Left ventricle myocardium inferior (tissue), 1 donor: ENCODE measurements around the gene CERS6. TPM values are rescaled to one million over a fixed set of nuclear protein-coding genes. Genes with fewer than 3 reads are reported as not detected.
A peak's percentile ranks its signal among the peaks of the same experiment; 100 is the strongest.

Source experiments
- DNase-seq: peaks from one replicate; pipeline ENCODE4 v3.0.0-alpha.2; 2020
- H3K27ac ChIP-seq: fragments of 200-600 bp; replicated peaks from 2 replicates; pipeline ENCODE4 v1.8.0; 2021
- H3K27me3 ChIP-seq: fragments of 200-600 bp; 2 replicates; pipeline ENCODE4 v1.8.0; 2021; ENCODE audit warnings: low read depth
- H3K36me3 ChIP-seq: fragments of 200-600 bp; 2 replicates; pipeline ENCODE4 v1.8.0; 2021
- H3K4me1 ChIP-seq: fragments of 200-600 bp; 2 replicates; pipeline ENCODE4 v1.8.0; 2021
- H3K4me3 ChIP-seq: fragments of 200-600 bp; 2 replicates; pipeline ENCODE4 v1.8.0; 2021; ENCODE audit warnings: mild to moderate bottlenecking, moderate library complexity
- H3K9me3 ChIP-seq: fragments of 200-600 bp; replicated peaks from 2 replicates; pipeline ENCODE4 v1.8.0; 2021
- CTCF ChIP-seq: fragments of 200-600 bp; IDR thresholded peaks from 2 replicates; pipeline ENCODE4 v1.8.0; 2021; ENCODE audit warnings: antibody characterized with exemption, mild to moderate bottlenecking, borderline replicate concordance
- intact Hi-C: fragments of 100-400 bp; cut with micrococcal nuclease; formaldehyde crosslinking; loops from one replicate; pipeline ENCODE4 v1.11.0; 2022
- total RNA-seq: library from RNA; stranded (reverse); fragmentation: NEBNext Ultra II Directional; extraction: Animal tissue kit (Norgen Biotek cat#: 25700); gene quantifications from one replicate; pipeline ENCODE4 v1.2.1, GENCODE V29; 2021
- donor health status: DM: no; HTN: yes; CAD: no; lungs with severe emphysema.

CERS6 gene
- total RNA-seq, 1 donor from 2014 or later: 68.9 TPM

DNA sequence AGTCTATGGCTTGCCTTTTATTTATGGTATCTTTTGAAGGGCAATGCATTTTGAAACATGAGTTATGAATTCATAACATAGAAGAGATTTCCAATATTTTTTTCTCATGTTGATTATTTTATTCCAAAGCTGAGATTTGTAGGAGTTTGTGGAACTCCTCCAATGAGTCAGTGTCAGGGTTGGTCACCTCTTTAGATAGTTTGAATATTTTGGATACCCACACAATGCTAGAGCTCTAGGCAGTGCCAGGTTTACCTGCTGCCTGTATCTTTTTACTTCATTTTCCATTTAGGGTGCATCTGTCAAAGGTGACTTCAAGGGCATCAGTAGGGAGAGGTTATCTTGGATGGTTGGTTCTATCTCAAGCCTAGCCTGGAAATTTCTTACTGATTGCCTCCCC, 152.7 kb downstream of the CERS6 start:
- TF ChIP-seq CTCF: no peak
- Histone ChIP-seq H3K4me3 (no peak overlapping the region), H3K4me1 (peaks cover 19% of the 10 kb centered on the region), H3K9me3 (peaks cover 22% of the 10 kb centered on the region), H3K36me3 (no peaks in the 10 kb centered on the region), H3K27ac (no peak overlapping the region), H3K27me3 (no peaks in the 10 kb centered on the region)
- intact Hi-C loops: no loop called here
- no peak for DNase-seq

- H3K27ac ChIP-seq: peak overlapping the region; percentile 9
Measured at GRCh38 chr2:168611091-168611490, 155.0 kb downstream of the CERS6 start.

DNA sequence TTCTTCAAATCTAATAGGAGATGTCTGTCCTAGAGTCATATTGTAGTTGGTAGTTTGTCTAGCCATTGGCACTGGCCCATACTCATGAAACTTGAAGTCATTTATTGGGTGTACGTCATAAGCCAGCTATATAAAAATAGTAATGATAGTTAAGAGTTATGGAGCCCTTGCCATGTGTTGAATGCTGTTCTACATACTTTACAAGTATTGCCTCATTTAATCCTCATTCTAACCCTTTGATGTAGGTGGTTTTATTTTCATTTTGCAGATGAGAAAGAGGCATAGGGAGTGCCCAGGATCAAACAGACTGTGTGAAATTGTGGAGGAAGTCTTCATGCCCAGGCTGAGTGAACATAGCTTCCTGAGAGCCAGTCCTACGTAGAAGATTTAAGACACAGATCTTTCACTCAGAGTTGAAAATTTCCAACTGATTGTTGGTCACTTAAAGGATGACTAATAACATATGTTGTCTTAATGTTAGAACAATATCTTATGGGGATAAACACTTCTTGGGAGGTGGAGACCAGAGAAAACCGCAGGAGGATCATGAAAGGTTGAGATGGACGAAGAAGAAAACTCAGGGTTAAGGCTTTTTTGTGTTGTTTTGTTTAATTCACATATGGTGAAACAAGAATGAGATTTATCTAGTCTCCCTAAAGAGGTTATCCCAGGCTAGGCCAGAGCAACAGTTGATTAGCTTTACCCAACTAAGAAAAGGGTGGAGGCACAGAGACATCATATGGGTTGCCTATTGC, 156.0 kb downstream of the CERS6 start:
- TF ChIP-seq CTCF: no peak
- intact Hi-C loops: no loop called here
- peak overlapping the region; percentile 9 for H3K27ac ChIP-seq

More at GRCh38 chr2:168611091-168611490, 155.0 kb downstream of the CERS6 start:
- Histone ChIP-seq H3K36me3 (no peaks in the 10 kb centered on the region), H3K27me3 (no peaks in the 10 kb centered on the region), H3K4me3 (no peak overlapping the region), H3K4me1 (peaks cover 19% of the 10 kb centered on the region), H3K9me3 (peaks cover 3% of the 10 kb centered on the region)
- no peak for DNase-seq
- intact Hi-C loops: no loop called here
- no peak for TF ChIP-seq CTCF

GRCh38 chr2:168612719-168613118, 156.6 kb downstream of the CERS6 start:
- Histone ChIP-seq H3K27ac (no peak overlapping the region), H3K4me3 (no peak overlapping the region), H3K4me1 (peaks cover 19% of the 10 kb centered on the region), H3K27me3 (no peaks in the 10 kb centered on the region), H3K9me3 (no peaks in the 10 kb centered on the region), H3K36me3 (no peaks in the 10 kb centered on the region)
- DNase-seq: no peak
- no peak for TF ChIP-seq CTCF
- intact Hi-C loops: no loop called here

More for the DNA sequence above, 156.0 kb downstream of the CERS6 start:
- no peak for DNase-seq
- Histone ChIP-seq H3K36me3 (no peaks in the 10 kb centered on the region), H3K27me3 (no peaks in the 10 kb centered on the region), H3K4me3 (no peak overlapping the region), H3K4me1 (peaks cover 19% of the 10 kb centered on the region), H3K9me3 (no peaks in the 10 kb centered on the region)

- DNase-seq: no peak
- TF ChIP-seq CTCF: no peak
- intact Hi-C loops: no loop called here
- Histone ChIP-seq H3K36me3 (no peaks in the 10 kb centered on the region), H3K27ac (no peak overlapping the region), H3K4me1 (peaks cover 19% of the 10 kb centered on the region), H3K9me3 (peaks cover 6% of the 10 kb centered on the region), H3K4me3 (no peak overlapping the region), H3K27me3 (no peaks in the 10 kb centered on the region)
Measured at GRCh38 chr2:168613551-168613950, 157.5 kb downstream of the CERS6 start.
